Stimulated activated CD4-positive, alpha-beta T cell treated with anti-CD3 and anti-CD28 coated beads, Interleukin-1b, Interleukin-23, amount 100 ng/mL, for 1 hour (primary cell): ENCODE measurements around the gene FARS2.
"Not testable (repeated sequence)": the region's sequence is repeated elsewhere in the genome, so short reads cannot be mapped to it uniquely, and the experiment has no call there.

Experiments used
- DNase-seq, 2 donors: peaks; one replicate each; pipeline ENCODE4 v3.0.0-alpha.2; 2020; ENCODE audit warnings: low read depth in 2 of 2

Gene FARS2

DNA sequence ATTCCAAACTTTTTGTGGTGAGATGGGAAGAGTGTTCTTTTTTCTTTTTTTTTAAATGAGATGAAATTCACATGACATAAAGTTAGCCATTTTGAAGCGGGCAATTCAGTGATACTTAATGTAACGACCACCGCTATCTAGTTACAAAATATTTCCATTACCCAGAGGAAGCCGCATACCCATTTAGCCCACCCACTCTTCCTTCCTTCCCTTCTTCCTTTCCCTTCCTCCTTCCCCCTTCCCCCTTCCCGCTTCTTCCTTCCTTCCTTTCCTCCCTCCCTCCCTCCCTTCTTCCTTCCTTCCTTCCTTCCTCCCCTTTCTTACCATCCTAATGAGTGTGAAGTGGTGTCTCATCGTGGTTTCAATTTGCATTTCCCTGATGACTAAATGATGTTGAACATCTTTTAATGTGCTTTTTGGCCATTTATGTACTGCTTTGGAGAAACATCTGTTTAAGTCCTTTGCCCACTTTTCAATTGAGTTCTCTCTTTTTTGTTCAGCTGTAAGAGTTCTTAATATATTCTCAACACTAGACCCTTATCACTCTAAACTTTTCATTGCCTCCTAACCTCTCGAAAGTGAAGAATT, 371.1 kb downstream of the FARS2 start:
- DNase-seq = no peak

DNA sequence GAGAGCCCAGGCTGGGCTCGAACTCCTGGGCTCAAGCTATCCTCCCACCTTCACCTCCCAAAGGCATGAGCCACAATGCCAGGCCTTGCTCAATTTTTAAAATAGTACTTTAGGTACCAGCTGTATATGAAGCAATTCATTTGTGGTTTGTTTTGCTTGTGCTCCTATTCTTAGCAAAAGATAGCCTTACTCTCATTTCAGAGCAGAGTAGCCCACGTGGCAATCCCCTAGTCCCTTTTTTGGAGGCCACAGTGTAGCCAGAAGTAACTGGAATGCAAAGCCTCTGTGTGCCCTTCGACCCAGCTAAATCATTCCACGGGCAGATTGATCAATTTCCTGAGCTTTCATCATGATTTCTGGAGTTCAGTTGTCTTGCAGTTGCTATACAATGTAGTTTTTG, 373.2 kb downstream of the FARS2 start:
- DNase-seq = no peak

GRCh38 chr6:5636210-5637030, 375.1 kb downstream of the FARS2 start:
- no peak for DNase-seq

DNA sequence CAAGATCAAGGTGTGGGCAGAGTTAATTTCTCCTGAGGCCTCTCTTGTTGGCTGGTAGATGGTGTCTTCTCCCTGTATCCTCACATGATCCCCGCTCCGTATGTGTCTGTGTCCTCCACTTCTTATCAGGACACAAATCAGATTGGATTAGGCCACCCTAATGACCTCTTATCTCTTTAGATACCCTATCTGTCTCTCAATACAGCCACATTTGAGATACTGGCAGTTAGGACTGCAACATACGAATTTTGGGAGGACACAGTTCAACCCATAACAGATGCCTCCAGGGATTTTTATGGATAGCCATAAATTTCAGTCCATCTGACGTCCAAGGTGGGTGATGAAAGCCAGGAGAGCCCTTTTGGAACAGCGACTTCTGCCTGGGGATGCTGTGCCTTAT, 376.4 kb downstream of the FARS2 start:
- no peak for DNase-seq

GRCh38 chr6:5638666-5639065, 377.4 kb downstream of the FARS2 start:
- DNase-seq = no peak

DNA sequence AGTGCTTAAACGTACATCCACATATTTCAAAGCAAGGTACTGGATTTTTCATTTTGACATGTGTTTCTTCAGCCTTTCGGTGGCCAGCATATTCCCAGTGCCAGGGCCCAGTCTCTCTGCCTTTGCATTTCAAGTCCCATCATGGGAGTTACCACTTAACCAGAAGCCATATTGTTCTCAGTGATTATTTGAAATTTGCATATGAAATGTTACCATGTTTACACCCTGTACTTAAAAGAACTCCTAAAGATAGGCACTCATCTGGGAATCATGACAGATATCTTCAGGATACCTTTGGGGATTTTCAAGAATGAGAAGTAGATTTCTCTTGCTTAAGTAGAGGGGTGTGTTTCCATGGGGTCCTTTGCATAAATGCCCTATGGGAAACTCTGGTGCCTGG, 377.9 kb downstream of the FARS2 start:
- DNase-seq = no peak

GRCh38 chr6:5640614-5641013, 379.3 kb downstream of the FARS2 start:
- DNase-seq = no peak

DNA sequence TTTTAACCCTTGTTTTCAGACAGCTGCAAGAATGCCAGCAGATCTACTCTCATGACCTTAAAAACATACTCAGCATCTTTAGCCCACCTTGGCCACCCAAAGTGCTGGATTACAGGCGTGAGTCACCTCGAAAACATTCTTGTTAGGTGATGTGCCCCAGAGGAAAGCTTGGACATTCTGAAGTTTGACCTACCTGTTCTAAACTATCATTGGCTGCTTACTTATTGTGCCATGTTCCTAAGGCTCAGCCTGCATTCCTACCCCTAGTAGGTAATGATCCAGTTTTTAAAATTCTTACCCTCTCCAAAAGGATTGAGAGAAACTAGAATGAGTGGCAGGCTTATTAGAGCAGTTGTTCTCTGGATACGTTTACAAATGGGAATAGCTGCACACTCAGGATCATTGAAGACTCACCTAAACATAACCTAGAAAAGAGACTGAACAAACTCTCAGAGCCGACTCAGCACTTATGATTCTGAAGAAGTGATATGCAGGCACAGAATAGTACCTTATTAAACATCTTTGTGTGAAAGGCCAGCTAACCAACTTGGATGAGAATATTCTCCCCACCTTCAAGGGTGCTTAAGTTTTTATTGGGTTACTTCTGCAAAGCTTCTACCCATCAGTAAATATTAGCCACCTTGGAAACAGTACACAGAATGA, 383.3 kb downstream of the FARS2 start:
- no peak for DNase-seq

DNA sequence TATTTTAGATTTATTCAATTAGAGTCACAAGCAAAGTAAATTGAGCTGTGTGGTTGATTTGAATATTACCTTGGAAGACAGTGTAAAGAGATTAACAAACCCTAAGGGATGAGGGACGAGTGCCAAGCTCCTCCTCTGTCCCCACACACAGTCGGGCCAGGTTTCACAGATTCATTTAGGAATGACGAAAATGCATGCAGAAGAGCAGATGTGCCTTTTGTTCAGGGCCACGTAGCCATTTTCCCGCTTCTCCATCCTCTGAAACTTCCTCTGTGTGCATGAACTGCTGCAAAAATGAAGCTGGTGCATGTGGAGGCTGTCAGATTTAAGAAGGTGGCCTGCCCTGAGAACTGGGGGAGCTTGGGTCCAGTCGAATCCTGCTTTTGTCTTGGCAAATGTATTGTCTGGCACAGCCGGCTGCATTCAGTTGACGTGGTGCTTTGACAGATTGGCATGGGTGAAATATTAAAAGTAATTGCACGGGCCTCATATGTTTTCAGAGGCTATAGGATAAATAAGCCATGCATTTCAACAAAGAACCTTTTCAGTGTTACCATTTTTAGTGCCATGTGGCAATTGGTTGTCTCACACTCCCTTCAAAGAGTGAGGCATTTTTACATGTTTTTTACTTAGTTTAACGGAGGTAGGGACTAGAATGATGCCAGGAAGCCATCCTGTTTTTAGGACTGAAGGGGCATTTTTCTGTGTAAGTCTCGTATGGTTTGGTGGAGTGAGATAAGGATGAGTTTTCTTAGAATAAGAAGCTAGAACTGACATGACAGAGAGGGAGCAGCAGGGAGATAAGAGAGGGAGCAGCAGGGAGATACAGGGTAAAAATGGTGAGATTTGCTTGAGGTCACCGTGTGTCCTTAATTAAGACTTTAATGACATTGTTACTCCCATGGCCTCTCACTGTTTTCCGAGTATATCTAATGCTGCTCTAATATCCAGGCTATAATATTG, 384.3 kb downstream of the FARS2 start:
- DNase-seq = no peak

DNA sequence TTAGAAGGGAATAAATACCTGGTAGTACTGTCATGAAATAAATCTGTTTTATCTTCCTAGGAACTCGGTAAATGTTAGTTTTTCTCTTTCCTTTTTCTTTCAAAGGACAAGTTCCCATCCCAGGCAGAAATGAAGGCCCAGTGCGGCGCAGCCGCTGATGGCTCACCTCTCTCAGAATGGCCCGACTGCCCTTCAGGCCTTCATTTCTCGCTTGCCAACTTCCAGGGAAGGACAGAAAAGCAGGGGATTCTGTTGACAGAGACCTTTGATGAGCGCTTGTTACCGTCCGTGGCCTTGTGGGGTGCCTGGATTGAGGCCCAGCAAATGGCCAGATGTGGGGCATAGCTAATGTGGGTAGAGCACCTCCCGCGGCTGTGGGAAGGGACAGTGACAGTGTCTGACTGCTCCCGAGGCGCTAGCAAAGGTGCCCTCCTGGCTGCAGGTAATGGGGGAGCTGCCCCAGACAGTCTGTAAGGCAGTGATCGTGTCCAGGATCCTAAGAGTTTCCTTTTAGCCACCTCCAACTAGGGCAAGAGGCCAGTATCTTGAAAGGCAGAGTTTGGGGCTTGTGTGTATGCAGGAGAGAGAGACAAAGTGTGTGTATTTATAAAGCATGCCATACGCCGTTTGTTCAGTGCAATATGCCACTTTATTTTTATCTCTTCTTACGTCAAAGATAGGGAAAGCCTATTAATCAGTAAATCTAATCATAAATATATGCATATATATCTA, 391.3 kb downstream of the FARS2 start:
- DNase-seq = no peak

- DNase-seq = no peak
Observed at GRCh38 chr6:5653801-5654200, 392.5 kb downstream of the FARS2 start.

DNA sequence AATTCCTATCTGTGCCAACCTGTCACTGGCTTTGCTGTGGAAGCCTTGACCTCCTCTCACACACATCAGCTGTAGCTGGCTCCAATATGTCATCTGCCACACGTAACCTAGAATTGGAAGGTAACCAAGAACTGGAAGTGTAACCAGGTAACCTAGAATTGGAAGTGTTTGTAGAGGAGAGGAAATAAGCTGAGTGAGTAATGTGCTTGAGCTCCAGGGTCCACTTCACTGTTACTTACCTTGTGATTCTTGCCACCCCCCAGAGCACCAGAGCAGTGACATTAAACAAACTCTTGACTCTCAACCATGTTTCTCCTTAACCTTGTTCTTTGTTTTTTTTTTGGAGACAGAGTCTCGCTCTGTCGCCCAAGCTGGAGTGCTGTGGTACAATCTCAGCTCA, 394.9 kb downstream of the FARS2 start:
- no peak for DNase-seq

DNA sequence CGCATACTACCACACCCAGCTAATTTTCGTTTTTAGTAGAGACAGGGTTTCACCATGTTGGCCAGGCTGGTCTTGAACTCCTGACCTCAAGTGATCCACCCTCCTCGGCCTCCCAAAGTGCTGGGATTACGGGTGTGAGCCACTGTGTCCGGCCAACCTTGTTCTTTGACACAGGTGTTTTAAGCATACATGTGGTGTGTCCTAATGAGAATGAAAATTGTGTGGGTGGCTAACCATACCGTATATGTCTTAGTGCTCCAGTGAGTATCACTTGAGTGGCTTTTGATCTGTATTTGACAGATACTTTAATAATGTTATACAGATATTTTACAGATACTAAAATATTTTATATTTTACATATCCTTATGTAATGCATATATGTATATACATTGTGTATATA, 395.4 kb downstream of the FARS2 start:
- not testable (repeated sequence) for DNase-seq

- DNase-seq = no peak
Observed at GRCh38 chr6:5657684-5658430, 396.5 kb downstream of the FARS2 start.

GRCh38 chr6:5659467-5659866, 398.2 kb downstream of the FARS2 start:
- DNase-seq = no peak

DNA sequence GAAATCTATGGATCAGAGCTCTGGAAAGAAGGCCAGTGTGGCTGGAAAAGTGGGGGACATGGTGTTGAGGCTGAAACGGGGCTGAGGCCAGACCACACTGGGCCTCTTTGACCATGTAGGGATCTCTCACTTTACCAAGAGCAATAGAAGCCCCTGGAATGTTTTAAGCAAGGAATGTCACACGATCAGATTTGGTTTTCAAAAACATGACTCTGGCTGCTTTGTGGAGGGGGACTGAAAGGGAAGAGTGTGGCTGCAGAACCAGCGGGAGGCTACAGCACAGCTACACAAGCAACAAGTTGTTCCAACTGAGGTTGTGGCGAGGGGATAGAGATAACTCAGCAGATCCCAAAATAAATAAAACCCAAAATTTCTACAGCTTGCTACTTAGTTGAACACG, 399.5 kb downstream of the FARS2 start:
- DNase-seq = no peak

DNA sequence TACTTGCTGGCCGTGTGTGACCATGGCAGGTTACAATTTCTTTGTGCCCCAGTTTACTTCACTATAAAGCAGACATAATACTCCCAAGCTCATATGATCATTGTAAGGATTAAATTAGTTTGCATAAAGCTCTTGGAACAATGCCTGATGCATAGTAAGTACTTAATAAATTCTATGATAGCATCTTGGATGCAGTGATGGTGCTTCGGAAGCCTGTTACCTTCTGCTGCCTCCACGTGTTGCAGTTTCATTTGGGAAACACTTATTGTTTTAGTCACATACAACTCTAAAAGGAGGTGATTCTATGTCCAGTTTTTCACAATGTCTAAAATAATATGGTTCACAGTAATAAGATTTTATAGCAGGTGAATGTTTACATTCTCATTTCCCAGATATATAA, 401.5 kb downstream of the FARS2 start:
- DNase-seq = no peak

DNA sequence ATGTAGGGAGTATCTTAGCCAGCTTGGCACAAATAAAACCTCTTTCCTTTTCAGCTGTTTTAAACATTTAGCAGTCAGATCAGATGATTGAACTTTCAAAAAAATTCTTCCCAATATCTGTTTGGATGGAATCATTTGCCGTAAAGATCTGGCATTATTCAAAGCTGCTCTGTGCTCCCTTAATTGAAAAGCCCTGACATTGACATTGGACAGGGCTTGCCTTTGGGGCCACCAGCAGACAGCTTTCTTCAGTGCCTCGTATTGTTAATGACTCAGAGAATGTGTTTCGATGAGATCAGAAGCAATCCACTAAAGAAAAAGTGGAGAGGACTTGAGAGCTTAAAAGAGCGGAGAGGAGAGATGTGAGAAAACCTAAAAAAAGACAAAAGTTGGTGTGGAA, 401.9 kb downstream of the FARS2 start:
- DNase-seq = no peak

GRCh38 chr6:5663739-5664138, 402.4 kb downstream of the FARS2 start:
- DNase-seq = no peak

DNA sequence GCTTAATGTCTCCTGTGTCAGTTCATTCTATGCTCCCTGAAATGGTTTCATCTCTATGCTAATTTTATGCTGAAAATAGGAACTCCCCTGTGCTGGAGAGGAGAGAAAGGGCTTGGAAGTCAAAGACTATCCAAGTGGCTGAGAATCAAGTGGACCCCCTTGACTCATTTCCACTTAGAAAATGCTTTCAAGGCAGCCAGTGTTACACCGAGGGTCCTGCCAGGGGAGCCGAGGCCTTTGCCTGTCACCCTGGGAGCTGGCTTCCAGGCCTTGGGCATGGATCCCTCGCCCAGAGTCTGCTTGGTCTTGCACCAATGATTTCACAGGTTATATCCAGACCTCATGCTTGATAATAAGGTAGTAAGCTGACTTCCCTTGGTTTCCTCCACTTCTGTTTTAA, 402.8 kb downstream of the FARS2 start:
- DNase-seq = no peak

DNA sequence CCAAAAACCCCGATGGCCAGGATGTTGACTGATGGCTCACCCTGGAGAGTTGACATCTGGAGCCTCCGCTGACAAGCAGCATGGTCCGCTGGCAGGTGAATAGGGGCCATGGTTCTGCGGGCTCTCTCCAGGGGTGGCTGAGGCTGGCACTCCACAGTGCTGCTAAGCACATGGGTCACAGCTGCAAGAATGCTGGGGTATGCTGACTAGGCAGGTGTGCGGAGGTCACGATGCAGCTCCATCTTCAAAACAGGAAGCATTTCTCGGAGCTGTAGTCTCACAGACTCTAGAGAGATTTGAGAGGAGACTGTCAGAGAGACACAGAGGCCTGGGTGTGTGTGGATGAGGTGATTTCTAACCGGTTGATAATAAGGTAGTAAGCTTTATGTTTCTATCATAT, 403.9 kb downstream of the FARS2 start:
- no peak for DNase-seq
